Inflammatory macrophage treated with lipopolysaccharide for 1 hour (primary cell): ENCODE measurements around the gene MRPL16.
A peak's percentile ranks its signal among the peaks of the same experiment; 100 is the strongest.

ENCODE experiments used
- DNase-seq, 2 donors: peaks; one replicate each; pipeline ENCODE4 v3.0.0-alpha.2; 2020 to 2022

The MRPL16 gene

DNA sequence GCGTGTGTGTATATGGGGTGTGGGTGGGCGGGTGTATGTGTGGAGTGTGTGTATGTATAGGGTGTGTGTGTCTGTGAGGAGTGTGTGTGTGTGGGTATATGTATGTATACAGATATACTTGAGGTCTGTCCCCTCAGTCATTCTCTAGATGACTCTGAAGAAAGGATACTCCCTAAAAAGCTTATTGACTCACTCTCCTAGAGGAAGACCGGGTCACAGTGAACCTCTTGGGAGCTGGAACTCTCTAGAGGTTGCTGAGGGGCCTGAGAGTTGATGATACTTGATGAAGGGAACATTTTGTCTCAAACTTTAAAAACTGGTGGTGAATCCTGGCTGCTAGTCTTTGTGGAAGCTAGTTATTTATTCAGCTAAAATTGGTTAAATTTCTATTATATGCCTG lies 40.3 kb downstream of the MRPL16 start:
- no peak for DNase-seq

DNA sequence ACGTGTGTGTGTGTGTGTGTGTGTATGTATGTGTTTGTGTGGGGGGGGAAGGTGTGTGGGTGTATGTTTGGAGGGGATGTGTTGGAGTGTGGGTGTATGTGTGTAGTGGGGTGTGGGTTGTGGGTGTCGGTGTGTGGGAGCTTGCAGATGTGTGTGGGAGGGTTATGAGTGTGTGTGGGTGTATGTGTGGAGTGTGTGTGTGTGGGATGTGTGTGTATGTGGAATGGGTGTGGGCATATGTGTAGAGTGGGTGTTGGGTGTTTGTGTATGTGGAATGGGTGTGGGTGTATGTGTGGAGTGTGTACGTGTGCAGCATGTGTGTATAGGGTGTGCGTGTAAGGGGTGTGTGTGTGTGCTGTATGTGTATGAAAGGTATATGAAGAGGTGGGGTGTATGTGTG lies 40.8 kb downstream of the MRPL16 start:
- DNase-seq: no peak

DNA sequence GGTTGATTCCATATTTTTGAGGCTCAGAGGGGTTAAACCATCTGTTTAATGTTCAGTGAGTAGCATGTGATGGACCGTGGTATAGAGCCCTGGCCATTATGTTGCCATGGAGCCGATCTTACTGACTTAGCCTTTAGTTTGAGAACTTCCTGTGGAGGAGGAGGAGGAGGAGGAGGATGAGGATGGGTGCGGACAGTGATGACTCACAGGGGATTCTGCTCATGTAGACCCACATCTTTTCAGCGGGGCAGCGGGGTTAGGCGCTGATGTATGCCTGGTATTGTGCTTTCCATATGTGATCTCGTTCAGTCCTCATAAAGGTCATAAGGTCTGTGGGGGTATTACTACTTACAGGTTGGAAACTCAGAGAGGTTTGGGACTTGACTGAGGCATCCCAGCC lies 41.5 kb downstream of the MRPL16 start:
- peak; percentile 61 to 77 for DNase-seq

DNA sequence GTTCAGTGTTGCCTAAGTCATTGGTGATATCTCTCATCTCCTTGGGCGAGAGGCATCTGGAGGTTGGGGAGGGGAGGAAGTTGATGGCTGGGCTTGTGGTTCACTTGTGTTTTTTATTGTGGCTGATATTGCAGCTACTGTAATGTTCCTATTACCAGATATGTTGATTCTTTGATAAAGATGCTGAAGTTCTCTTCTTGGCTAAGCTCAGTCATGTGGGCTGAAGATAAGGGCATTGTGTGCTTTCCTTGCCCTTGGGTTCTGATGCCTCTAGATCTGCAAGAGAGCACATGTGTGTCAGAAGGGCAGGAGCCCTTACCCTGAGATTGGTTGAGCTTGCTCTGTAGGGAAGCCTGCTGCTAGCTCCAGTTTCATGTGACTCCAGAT lies 43.4 kb downstream of the MRPL16 start:
- DNase-seq: no peak

DNA sequence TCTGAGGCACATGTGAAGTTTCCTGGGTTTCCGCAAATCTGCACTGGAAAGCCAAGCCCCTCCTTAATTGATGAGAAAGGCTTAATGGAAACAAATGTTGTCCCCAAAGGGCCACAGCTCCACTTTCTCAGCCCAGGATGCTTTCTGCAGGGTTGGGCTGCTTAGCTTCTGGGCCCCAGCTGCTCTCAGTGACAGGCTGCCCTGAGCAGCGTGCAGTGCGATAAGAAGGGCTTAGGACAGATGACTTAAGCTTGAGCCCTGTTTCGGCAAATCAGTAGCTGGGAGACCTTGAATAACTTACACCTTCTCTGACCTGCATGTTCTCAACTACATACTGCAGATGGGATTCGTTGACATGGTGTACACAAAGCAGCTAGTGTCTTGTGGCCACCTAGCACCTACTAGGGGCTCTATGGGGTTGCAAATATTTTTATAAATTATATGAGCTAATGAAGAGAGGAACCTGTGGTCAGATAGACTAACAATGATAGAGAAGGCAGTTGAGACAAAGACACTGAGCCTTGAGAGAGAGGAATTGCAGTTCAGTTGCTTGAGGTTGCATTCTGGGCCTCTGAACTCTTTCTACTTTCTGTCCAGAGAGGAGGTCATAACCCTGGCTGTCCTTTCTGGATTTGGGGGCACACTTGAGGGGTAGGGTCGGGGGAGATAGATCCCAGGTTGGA lies 43.9 kb downstream of the MRPL16 start:
- DNase-seq: no peak

DNA sequence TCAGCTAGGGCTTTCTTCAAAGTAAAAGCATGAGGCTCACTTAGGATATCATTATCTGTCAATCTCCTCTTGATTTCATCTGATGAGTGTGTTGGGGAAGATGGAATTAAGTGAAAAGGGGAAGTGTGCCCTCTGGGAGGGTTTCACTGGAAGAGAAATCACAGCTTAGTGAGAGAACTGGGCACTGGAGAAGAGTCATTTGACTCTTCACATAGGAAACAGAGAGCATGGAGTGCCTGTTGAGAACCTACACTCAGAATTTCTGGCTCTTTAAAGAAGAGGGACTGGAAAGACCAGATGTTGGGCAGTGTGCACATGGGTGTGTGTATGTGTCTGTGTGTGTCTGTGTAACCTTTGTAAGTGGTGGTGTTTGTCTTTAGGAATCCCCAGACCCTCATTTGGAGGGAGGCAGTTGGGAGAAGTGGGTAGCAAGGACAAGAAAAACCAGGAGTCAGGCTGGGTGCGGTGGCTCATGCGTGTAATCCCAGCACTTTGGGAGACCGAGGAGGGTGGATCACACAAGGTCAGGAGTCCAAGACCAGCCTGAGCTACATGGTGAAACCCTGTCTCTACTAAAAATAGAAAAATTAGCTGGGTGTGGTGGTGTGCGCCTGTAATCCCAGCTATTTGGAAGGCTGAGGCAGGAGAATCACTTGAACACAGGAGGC lies 45.4 kb downstream of the MRPL16 start:
- peak; percentile 58 to 62 for DNase-seq

DNA sequence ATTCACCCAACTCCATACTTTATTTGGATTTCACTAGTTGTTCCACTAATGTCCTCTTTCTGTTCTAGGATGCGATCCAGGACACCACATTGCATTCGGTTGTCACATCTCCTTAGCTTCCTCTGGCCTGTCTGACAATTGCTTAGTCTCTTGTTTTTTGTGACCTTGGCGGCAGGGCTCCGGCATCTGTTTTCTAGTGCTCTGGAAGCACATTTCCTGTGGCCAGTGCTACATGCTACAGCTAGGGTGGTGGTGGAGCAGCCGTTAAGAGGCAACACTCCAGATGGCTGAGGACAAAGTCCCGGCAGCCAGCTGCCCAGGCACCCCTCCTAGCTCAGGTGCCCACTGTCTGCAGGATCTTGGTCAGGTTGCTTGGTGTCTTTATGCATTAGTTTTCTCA lies 48.6 kb downstream of the MRPL16 start:
- no peak for DNase-seq

DNA sequence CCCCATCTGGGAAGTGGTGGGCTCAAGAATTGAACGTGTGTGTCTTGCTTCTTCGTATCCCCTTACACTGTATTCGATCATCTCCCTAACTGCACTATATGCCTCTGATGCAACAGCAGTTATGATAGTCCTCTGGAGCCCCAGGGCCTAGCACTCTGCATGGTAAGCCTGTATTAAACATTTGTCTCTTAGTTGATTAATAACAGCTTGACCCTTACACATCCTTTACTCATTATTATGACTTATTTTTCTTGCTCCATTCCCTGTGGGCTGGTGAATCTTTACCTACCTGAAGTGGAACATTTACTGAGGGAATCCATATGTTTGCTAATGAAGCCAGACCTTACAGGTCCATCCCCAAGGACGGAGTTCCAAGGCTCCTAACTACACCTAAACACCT lies 49.8 kb downstream of the MRPL16 start:
- no peak for DNase-seq

DNA sequence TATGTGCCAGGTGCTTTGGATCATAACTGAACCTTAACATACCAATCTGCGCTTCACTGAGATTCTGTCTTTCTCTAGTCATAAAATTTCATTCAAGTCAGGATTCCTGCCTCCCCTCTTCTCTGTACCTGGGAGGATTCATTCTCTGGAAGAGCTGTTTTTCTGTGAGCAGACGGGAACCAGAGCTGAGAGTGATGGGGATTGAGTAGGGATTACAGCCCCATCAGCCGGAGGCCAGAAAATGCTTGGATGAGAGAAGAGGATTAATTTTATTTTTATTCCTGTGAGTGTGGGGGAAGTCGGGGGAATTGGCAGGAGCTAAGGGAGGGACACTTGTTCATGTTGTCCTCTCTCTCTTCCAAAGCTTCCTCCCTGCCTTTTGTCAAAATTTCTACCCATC lies 50.7 kb downstream of the MRPL16 start:
- no peak for DNase-seq

DNA sequence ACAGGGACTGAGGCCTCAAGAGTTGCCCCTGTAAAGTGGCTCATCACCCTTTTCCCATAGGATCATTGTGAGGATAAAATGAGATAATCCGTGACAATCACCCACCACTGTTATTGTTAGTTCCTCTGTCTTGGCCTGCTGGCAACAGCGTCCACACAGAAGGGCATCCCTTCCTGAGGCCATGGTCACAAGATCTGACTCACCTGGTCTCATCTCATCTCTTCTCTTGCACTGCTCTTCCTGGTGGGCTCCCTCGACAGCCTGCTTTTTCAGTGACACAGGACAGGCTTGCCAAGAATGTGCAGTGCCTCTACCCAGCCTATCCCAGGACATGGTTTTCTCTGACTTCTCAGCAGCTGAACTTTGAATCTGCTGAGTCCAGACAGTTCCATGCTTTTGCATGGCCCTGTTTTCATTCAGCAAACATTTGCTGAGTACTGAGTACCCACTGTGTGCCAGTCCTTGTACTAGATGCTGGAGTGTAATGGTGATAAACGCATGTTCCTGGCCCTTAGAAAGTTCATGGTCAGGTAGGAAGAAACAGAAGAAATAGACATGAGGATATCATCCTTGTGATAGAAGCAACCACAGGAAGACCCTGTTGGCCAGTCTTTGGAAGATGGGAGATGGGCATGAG lies 52.1 kb downstream of the MRPL16 start:
- no peak for DNase-seq

DNA sequence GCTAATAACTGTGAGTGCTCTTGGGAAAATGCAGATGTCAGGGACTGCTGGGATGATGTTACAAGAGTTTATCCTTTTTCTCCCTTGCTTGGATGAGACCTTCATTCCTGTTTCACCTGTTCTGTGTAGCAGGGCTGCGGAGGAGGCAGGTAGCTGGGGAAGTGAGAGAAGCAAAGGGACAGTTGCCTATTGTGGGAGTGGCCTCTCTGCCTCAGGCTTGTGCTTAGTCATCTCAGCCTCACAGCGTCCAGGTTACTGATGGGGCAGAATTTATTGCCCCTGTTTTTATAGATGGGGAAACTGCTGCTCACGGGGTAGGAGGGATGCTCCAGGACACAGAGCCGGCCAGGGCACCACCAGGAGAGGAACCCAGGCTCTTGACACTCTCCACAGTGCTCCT lies 53.7 kb downstream of the MRPL16 start:
- DNase-seq: no peak

DNA sequence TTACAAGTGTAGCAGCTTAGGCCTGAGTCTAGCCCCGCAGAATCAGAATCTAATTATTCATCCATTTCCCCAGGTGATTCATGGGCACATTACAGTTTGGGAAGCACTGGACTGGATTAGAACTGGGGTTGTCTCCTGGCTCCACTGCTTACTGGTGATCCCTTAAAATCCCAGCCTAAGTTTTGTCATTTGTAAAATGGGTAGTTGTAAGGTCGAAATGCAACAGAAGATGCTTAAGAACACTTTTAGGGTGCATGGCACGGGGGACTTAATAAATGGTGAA lies 54.1 kb downstream of the MRPL16 start:
- no peak for DNase-seq
